WTC11 (cell line): ENCODE results near the gene COX6B1. TPM values are rescaled to one million over a fixed set of nuclear protein-coding genes. Genes with fewer than 3 reads are reported as not detected.

Experiments
- ATAC-seq: fragments of 200-7000 bp; cut with Tn5 transposase; 2 replicates; pipeline ENCODE4 v1.10.0; 2021; ENCODE audit warnings: mild to moderate bottlenecking, moderate library complexity
- CTCF ChIA-PET: fragments of 300-600 bp; sonication (Branson Sonifier 250); formaldehyde crosslinking; loops from one replicate; lab custom pipeline; 2021; ENCODE audit warnings: antibody characterized with exemption; lab: Charles Lee
- POLR2A ChIA-PET: fragments of 350-600 bp; sonication (Branson Sonifier 250); formaldehyde crosslinking; loops from one replicate; lab custom pipeline; 2021; ENCODE audit warnings: antibody characterized with exemption; lab: Charles Lee
- DNase-seq: peaks from one replicate; pipeline ENCODE4 v3.0.0; 2021; ENCODE audit warnings: low spot score
- H3K27ac Mint-ChIP-seq: 2 replicates; pipeline ENCODE4 v1.8.0; 2021; ENCODE audit warnings: mixed read lengths
- H3K27me3 Mint-ChIP-seq: 2 replicates; pipeline ENCODE4 v1.8.0; 2021; ENCODE audit warnings: low read depth, mild to moderate bottlenecking, moderate library complexity, mixed read lengths
- H3K36me3 Mint-ChIP-seq: 2 replicates; pipeline ENCODE4 v1.8.0; 2021; ENCODE audit warnings: mixed read lengths
- H3K4me1 Mint-ChIP-seq: 2 replicates; pipeline ENCODE4 v1.8.0; 2022; ENCODE audit warnings: mixed read lengths
- H3K4me3 Mint-ChIP-seq: 2 replicates; pipeline ENCODE4 v1.8.0; 2021; ENCODE audit warnings: mild to moderate bottlenecking, moderate library complexity, mixed read lengths
- H3K9me3 Mint-ChIP-seq: 2 replicates; pipeline ENCODE4 v1.8.0; 2021; ENCODE audit warnings: mixed read lengths
- EMX1 ChIP-seq: fragments of 250-450 bp; sonication (Bioruptor Pico); IDR thresholded peaks from 2 replicates; pipeline ENCODE4 v1.8.0; 2021; ENCODE audit warnings: mild to moderate bottlenecking
- FOXP1 ChIP-seq: sonication (generic); formaldehyde crosslinking; IDR thresholded peaks from 2 replicates; pipeline ENCODE4 v1.8.0; 2022; ENCODE audit warnings: missing genetic modification reagents, mild to moderate bottlenecking, moderate library complexity, borderline replicate concordance
- GTF2I ChIP-seq: fragments of 250-450 bp; sonication (Bioruptor Pico); conservative IDR thresholded peaks from 2 replicates; pipeline ENCODE4 v1.4.0; 2021; ENCODE audit warnings: mild to moderate bottlenecking
- JUN ChIP-seq: sonication (generic); formaldehyde crosslinking; IDR thresholded peaks from 2 replicates; pipeline ENCODE4 v1.8.0; 2023; ENCODE audit warnings: mild to moderate bottlenecking, missing genetic modification reagents
- KAT7 ChIP-seq: sonication (generic); formaldehyde crosslinking; IDR thresholded peaks from 2 replicates; pipeline ENCODE4 v1.8.1; 2023; ENCODE audit warnings: missing genetic modification reagents, mild to moderate bottlenecking, borderline replicate concordance
- MXD4 ChIP-seq: fragments of 250-450 bp; sonication (Bioruptor Pico); IDR thresholded peaks from 2 replicates; pipeline ENCODE4 v1.8.0; 2021; ENCODE audit warnings: mild to moderate bottlenecking, moderate library complexity, borderline replicate concordance
- NR1H2 ChIP-seq: sonication (generic); formaldehyde crosslinking; IDR thresholded peaks from 2 replicates; pipeline ENCODE4 v1.9.0; 2021; ENCODE audit warnings: mild to moderate bottlenecking, moderate library complexity, missing genetic modification reagents
- RELA ChIP-seq: sonication (generic); formaldehyde crosslinking; IDR thresholded peaks from 2 replicates; pipeline ENCODE4 v1.8.1; 2022; ENCODE audit warnings: missing genetic modification reagents, mild to moderate bottlenecking, borderline replicate concordance
- SOX15 ChIP-seq: fragments of 250-450 bp; sonication (Bioruptor Pico); IDR thresholded peaks from 2 replicates; pipeline ENCODE4 v1.9.0; 2021; ENCODE audit warnings: mild to moderate bottlenecking
- TEAD4 ChIP-seq: sonication (generic); formaldehyde crosslinking; IDR thresholded peaks from 2 replicates; pipeline ENCODE4 v1.8.0; 2022; ENCODE audit warnings: mild to moderate bottlenecking, missing genetic modification reagents
- USF1 ChIP-seq: sonication (generic); formaldehyde crosslinking; IDR thresholded peaks from 2 replicates; pipeline ENCODE4 v1.8.0; 2022; ENCODE audit warnings: mild to moderate bottlenecking, missing genetic modification reagents
- ZNF317 ChIP-seq: sonication (generic); formaldehyde crosslinking; IDR thresholded peaks from 2 replicates; pipeline ENCODE4 v1.8.1; 2023; ENCODE audit warnings: low read depth, mild to moderate bottlenecking, moderate library complexity, missing genetic modification reagents, borderline replicate concordance
- ZNF416 ChIP-seq: fragments of 250-450 bp; sonication (Bioruptor Pico); IDR thresholded peaks from 2 replicates; pipeline ENCODE4 v1.9.0; 2021; ENCODE audit warnings: mild to moderate bottlenecking, inconsistent platforms
- ZNF512 ChIP-seq: sonication (generic); formaldehyde crosslinking; IDR thresholded peaks from 2 replicates; pipeline ENCODE4 v1.8.1; 2022; ENCODE audit warnings: missing genetic modification reagents, borderline replicate concordance
- total RNA-seq: library from RNA; stranded (reverse); gene quantifications from 3 replicates; pipeline ENCODE4 v1.2.3, GENCODE V29; 2021
- TF ChIP-seq, protein P1 (sequence below): sonication (generic); formaldehyde crosslinking; IDR thresholded peaks from 2 replicates; pipeline ENCODE4 v1.8.1; 2022; ENCODE audit warnings: low read depth, missing genetic modification reagents, borderline replicate concordance
- TF ChIP-seq, protein P2 (sequence below): sonication (generic); formaldehyde crosslinking; conservative IDR thresholded peaks from 2 replicates; pipeline ENCODE4 v1.8.1; 2022; ENCODE audit warnings: mild to moderate bottlenecking, missing genetic modification reagents
- TF ChIP-seq, protein P3 (sequence below): sonication (generic); formaldehyde crosslinking; IDR thresholded peaks from 2 replicates; pipeline ENCODE4 v1.8.1; 2023; ENCODE audit warnings: mild to moderate bottlenecking, missing genetic modification reagents, moderate library complexity
- TF ChIP-seq, protein P4 (sequence below): sonication (generic); formaldehyde crosslinking; IDR thresholded peaks from 2 replicates; pipeline ENCODE4 v1.8.1; 2023; ENCODE audit warnings: mild to moderate bottlenecking, missing genetic modification reagents

Gene COX6B1
- total RNA-seq, 1 experiment from 2014 or later, result 536 TPM

DNA sequence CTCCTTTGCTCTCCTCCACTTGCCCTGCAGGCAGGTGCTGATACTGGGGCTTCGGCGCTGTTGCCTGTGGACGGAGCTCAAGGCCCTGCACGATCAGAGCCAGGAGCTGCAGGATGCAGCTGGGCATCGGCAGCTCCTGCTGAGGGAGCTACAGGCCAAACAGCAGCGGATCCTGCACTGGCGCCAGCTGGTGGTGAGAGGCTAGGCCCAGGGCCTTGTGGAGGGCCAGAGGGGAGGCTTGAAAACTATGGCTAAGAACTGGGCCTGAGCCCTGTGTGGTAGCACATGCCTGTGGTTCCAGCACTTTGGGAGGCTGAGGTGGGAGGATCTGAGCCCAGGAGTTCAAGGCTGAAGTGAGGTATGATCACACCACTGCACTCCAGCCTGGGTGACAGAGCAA is 29.3 kb upstream of the COX6B1 start (continued):
- TF ChIP-seq EMX1 (CRISPR knock-in tag), result no peak

DNA sequence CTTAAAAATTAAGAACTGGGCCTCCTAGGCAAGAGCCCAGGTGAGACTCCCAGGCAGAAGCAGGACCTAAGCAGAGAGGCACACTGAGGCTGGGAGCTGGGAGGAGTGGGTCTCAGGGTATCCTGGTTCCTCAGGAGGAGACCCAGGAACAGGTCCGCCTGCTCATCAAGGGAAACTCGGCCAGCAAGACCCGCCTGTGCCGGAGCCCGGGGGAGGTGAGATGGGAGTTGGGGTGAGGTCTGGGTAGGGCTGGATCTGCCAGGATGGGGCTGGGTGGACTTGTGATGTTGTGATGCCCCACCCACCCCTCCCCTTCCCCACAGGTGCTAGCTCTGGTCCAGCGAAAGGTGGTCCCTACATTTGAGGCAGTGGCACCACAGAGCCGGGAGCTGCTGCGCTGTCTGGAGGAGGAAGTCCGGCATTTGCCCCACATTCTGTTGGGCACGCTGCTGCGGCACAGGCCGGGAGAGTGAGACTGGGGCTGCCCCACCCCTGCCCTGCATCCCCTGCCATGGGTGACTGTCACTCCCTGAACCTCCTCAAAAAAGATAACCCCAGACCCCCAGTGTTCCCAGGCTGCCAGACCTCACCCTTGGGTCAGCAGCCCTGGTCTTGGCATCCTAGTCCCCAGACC is 28.7 kb upstream of the COX6B1 start:
- ATAC-seq, result no peak
- Mint-ChIP-seq H3K36me3 (peaks cover 6% of the 10 kb centered on the region), H3K4me3 (no peak overlapping the region)
- POLR2A ChIA-PET, result no interaction called here
- TF ChIP-seq GTF2I (no peak), KAT7 (no peak), RELA (CRISPR knock-in tag) (no peak), ZNF512 (CRISPR knock-in tag) (no peak), FOXP1 (CRISPR knock-in tag) (no peak), MXD4 (CRISPR knock-in tag) (no peak), ZNF416 (CRISPR knock-in tag) (no peak), JUN (CRISPR knock-in tag) (no peak), SOX15 (no peak), USF1 (CRISPR knock-in tag) (no peak)
- TF ChIP-seq, protein P1, sequence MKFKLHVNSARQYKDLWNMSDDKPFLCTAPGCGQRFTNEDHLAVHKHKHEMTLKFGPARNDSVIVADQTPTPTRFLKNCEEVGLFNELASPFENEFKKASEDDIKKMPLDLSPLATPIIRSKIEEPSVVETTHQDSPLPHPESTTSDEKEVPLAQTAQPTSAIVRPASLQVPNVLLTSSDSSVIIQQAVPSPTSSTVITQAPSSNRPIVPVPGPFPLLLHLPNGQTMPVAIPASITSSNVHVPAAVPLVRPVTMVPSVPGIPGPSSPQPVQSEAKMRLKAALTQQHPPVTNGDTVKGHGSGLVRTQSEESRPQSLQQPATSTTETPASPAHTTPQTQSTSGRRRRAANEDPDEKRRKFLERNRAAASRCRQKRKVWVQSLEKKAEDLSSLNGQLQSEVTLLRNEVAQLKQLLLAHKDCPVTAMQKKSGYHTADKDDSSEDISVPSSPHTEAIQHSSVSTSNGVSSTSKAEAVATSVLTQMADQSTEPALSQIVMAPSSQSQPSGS (CRISPR knock-in tag), result no peak
- TF ChIP-seq, protein P2, sequence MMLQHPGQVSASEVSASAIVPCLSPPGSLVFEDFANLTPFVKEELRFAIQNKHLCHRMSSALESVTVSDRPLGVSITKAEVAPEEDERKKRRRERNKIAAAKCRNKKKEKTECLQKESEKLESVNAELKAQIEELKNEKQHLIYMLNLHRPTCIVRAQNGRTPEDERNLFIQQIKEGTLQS (CRISPR knock-in tag), result no peak
- TF ChIP-seq, all 79 proteins: peak for 0
- Mint-ChIP-seq H3K9me3 (no peaks in the 10 kb centered on the region), H3K27me3 (no peaks in the 10 kb centered on the region), H3K4me1 (no peaks in the 10 kb centered on the region), H3K27ac (no peak overlapping the region)
- DNase-seq, result no peak
- CTCF ChIA-PET, result interaction anchor here (0.6 to 2.4 kb wide), 9 partner anchors 18 to 383 kb away, joined by 3 to 35 read pairs (median 5); no protein-coding TSS in a partner anchor

DNA sequence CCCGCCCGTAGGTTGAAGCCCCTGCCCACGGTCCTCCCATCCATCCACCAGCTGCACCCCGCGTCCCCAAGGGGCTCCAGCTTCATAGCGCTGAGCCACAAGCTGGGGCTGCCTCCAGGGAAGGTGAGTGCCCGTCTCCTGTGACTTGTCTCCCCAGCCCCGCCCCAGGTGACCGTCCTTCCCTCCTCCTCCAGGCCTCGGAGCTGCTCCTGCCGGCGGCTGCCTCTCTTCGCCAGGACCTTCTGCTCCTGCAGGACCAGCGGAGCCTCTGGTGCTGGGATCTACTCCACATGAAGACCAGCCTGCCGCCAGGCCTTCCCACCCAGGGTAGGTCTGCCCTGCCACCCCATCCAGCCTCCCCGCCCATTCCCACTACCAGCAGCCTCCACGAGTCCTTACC is 28.1 kb upstream of the COX6B1 start:
- Mint-ChIP-seq H3K9me3 (no peaks in the 10 kb centered on the region), H3K4me3 (no peak overlapping the region), H3K27me3 (no peaks in the 10 kb centered on the region), H3K27ac (no peak overlapping the region), H3K4me1 (no peaks in the 10 kb centered on the region), H3K36me3 (peaks cover 6% of the 10 kb centered on the region)
- POLR2A ChIA-PET, result no interaction called here
- TF ChIP-seq, protein P3, sequence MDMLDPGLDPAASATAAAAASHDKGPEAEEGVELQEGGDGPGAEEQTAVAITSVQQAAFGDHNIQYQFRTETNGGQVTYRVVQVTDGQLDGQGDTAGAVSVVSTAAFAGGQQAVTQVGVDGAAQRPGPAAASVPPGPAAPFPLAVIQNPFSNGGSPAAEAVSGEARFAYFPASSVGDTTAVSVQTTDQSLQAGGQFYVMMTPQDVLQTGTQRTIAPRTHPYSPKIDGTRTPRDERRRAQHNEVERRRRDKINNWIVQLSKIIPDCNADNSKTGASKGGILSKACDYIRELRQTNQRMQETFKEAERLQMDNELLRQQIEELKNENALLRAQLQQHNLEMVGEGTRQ (CRISPR knock-in tag), result no peak
- TF ChIP-seq, protein P4, sequence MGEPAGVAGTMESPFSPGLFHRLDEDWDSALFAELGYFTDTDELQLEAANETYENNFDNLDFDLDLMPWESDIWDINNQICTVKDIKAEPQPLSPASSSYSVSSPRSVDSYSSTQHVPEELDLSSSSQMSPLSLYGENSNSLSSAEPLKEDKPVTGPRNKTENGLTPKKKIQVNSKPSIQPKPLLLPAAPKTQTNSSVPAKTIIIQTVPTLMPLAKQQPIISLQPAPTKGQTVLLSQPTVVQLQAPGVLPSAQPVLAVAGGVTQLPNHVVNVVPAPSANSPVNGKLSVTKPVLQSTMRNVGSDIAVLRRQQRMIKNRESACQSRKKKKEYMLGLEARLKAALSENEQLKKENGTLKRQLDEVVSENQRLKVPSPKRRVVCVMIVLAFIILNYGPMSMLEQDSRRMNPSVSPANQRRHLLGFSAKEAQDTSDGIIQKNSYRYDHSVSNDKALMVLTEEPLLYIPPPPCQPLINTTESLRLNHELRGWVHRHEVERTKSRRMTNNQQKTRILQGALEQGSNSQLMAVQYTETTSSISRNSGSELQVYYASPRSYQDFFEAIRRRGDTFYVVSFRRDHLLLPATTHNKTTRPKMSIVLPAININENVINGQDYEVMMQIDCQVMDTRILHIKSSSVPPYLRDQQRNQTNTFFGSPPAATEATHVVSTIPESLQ, result no peak
- TF ChIP-seq TEAD4 (CRISPR knock-in tag) (no peak), GTF2I (no peak), NR1H2 (CRISPR knock-in tag) (no peak), ZNF317 (CRISPR knock-in tag) (no peak)
- CTCF ChIA-PET, result interaction anchor here (0.5 to 1.6 kb wide), 2 partner anchors 8 to 22 kb away, joined by 3 to 6 read pairs; partner anchors contain the start of gene RBM42
- DNase-seq, result no peak
- ATAC-seq, result no peak
